PFSK-1 (cell line): ENCODE results near the gene OBSL1.

Experiments used
- FOXP2 ChIP-seq: optimal IDR thresholded peaks from 2 replicates; pipeline ENCODE3; 2011; ENCODE audit warnings: borderline replicate concordance, control low read depth, inconsistent platforms; ENCODE audit not compliant: insufficient read depth; ENCODE audit errors: extremely low read length, extremely low read depth
- POLR2AphosphoS5 ChIP-seq: IDR thresholded peaks from 2 replicates; pipeline ENCODE4 v1.6.1; 2012; ENCODE audit warnings: low read depth, mild to moderate bottlenecking, control low read depth, low read length, moderate library complexity

- TF ChIP-seq POLR2AphosphoS5 (no peak), FOXP2 (no peak)
Observed at GRCh38 chr2:219519526-219519916, 51.8 kb downstream of the OBSL1 start.
